ENCODE data around the gene S1PR1. TPM values are rescaled to one million over a fixed set of nuclear protein-coding genes. Genes with fewer than 3 reads are reported as not detected.

The S1PR1 gene
- total and polyA plus RNA-seq, 4 donors, result 35.2 to 130 (median 116) TPM

DNA sequence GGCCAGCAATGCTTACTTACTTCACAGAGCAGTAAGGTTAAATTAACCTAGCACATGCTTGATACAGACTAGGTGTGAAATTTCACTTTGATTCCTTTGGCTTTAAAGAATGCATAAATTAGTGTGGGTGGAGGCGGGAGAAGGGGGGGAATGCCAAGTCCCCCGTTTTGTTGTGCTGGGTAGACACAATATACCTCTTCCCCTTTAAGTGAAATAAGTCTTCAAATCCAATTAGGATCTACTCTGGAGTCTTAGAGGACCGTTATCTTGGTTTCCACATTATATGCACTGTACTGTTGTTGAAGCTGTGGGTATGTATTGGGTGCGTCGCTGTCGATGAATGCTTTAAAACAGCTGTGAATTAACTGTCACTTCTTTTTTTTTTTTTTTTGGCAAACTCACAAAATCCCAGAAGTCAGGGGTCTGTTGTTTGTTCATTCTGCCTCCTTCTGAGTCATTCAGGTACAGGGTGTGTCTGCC, 1.6 kb upstream of the S1PR1 start:
- 25 to 29% methylated on average over 6 of the region's 6 CpGs for WGBS, 2 donors
- peaks cover 0 to 5% (median 0%) of the 10 kb centered on the region in 3 donors for H3K27me3 ChIP-seq (ENCODE audit: control insufficient read depth in 3 of 3, insufficient read depth in 3 of 3, low read length in 2 of 3)
- H3K36me3 ChIP-seq (ENCODE audit: control insufficient read depth in 4 of 4, insufficient read depth in 4 of 4, low read length in 4 of 4), result peaks cover 0 to 23% (median 7%) of the 10 kb centered on the region in 4 donors
- H3K4me1 ChIP-seq (ENCODE audit: control insufficient read depth in 5 of 5, insufficient read depth in 5 of 5, low read length in 5 of 5), result peaks cover 0 to 29% (median 4%) of the 10 kb centered on the region in 5 donors
- peak overlapping the region; percentile 91 to 93 for H3K27ac ChIP-seq (ENCODE audit: low read depth in 1 of 2, low read length in 1 of 2)
- no peaks in the 10 kb centered on the region for H3K9me3 ChIP-seq (ENCODE audit: control insufficient read depth in 4 of 4, insufficient read depth in 3 of 4, low read length in 3 of 4)
- H3K9ac ChIP-seq (ENCODE audit: insufficient read depth in 1 of 2, low read length in 2 of 2), result peak overlapping the region in 1 of 2 donors; percentile 99
- TF ChIP-seq, protein P1, sequence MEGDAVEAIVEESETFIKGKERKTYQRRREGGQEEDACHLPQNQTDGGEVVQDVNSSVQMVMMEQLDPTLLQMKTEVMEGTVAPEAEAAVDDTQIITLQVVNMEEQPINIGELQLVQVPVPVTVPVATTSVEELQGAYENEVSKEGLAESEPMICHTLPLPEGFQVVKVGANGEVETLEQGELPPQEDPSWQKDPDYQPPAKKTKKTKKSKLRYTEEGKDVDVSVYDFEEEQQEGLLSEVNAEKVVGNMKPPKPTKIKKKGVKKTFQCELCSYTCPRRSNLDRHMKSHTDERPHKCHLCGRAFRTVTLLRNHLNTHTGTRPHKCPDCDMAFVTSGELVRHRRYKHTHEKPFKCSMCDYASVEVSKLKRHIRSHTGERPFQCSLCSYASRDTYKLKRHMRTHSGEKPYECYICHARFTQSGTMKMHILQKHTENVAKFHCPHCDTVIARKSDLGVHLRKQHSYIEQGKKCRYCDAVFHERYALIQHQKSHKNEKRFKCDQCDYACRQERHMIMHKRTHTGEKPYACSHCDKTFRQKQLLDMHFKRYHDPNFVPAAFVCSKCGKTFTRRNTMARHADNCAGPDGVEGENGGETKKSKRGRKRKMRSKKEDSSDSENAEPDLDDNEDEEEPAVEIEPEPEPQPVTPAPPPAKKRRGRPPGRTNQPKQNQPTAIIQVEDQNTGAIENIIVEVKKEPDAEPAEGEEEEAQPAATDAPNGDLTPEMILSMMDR (IDR thresholded peaks at IDR 0.05; ENCODE audit: control extremely low read depth, extremely low read depth), result no peak
- H3K4me3 ChIP-seq, result peak overlapping the region; percentile 40
- no peak for ATAC-seq (ENCODE audit: insufficient read depth, low FRiP score)
- peak in 1 of 3 donors; percentile 86 for DNase-seq

DNA sequence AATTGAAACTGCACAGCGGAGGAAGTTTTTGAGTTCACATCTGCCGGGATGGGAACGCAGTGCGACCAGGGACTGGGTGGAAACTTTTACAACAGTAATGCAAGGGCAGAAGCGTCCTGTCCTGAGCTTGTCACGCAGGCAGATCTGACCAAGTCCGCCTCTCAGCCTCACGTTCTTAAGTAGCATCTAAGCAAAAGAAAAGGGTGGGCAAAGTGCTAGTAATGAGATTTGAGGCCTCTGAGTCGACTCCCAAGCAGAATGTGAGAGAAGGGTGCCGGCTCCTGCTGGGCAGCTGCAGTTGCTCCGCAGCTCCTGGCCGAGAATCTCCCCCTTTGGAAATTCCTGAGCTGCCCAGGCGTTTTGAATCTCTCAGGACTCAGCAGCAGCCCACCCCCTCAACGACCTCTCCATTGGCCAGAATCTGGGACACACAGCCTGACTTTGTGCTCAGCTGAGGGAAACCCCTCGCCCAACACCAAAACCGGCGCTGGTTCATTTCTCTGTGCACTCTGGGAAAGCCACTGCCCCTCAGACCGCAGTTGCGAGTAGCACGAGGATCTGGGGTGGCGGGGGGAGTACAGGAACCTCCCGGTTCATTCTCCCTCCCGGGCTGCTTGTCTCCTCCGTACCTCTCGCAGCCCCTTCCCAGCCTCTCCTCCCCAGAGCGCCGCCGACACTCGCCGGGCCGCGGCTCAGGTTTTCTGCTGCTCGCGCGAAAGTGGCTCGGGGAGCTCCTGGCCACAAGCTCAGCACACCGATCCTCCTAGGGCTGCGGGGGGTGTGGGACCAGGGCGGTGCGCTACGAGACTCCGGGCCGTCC, 913 bp upstream of the S1PR1 start:
- Histone ChIP-seq H3K27ac (ENCODE audit: low read depth in 1 of 2, low read length in 1 of 2) (peak overlapping the region; percentile 91 to 93), H3K27me3 (ENCODE audit: control insufficient read depth in 3 of 3, insufficient read depth in 3 of 3, low read length in 2 of 3) (peaks cover 0 to 5% (median 0%) of the 10 kb centered on the region in 3 donors), H3K9ac (ENCODE audit: insufficient read depth in 1 of 2, low read length in 2 of 2) (peak overlapping the region; percentile 32 to 99), H3K9me3 (ENCODE audit: control insufficient read depth in 4 of 4, insufficient read depth in 3 of 4, low read length in 3 of 4) (no peaks in the 10 kb centered on the region), H3K4me1 (ENCODE audit: control insufficient read depth in 5 of 5, insufficient read depth in 5 of 5, low read length in 5 of 5) (peaks cover 0 to 34% (median 4%) of the 10 kb centered on the region in 5 donors), H3K4me3 (peak overlapping the region; percentile 40), H3K36me3 (ENCODE audit: control insufficient read depth in 4 of 4, insufficient read depth in 4 of 4, low read length in 4 of 4) (peaks cover 0 to 29% (median 10%) of the 10 kb centered on the region in 4 donors)
- ATAC-seq (ENCODE audit: insufficient read depth, low FRiP score) (no peak), DNase-seq (peak; percentile 75 to 84 (median 83))
- WGBS, 2 donors, result 2% methylated on average over 43 of the region's 43 CpGs
- TF ChIP-seq, protein P1 (IDR thresholded peaks at IDR 0.05; ENCODE audit: control extremely low read depth, extremely low read depth), result no peak

DNA sequence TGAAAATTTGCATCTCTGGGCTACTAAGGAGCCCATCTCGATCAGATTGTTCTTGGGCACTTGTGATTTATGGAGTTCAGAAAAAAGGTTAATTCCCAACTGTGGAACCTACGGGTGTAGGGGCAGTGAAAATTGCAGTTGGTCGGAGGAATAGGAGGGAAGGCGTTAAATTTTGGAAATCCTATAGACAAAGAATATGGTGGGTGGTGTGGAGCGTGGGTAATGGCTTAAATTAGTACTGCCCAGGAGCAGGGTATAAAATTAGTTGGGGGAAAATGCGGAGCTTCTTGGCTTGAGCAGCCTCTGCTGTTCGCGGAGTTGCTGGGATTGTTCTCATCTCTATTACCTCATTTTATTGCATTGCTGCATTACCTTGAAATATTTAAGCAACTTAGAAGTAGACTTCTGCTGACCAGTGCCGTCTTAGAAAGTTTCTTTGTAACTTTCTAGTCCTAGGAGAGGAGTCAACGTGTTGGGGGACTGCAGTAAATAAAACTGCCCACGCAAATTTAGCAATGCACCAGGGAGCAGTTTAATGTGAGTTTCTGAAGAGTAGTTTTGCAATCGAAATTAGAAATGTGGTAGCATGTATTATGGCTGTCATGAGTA, 514 bp downstream of the S1PR1 start:
- peak; percentile 41 to 73 (median 70) for DNase-seq
- no peaks in the 10 kb centered on the region for H3K9me3 ChIP-seq (ENCODE audit: control insufficient read depth in 4 of 4, insufficient read depth in 3 of 4, low read length in 3 of 4)

More for the DNA sequence above, 514 bp downstream of the S1PR1 start:
- peak overlapping the region; percentile 70 to 100 for H3K9ac ChIP-seq (ENCODE audit: insufficient read depth in 1 of 2, low read length in 2 of 2)
- peak overlapping the region; percentile 81 for H3K4me3 ChIP-seq
- ATAC-seq (ENCODE audit: insufficient read depth, low FRiP score), result no peak
- 2 to 3% methylated on average over 12 of the region's 12 CpGs for WGBS, 2 donors
- peaks cover 0 to 48% (median 4%) of the 10 kb centered on the region in 5 donors for H3K4me1 ChIP-seq (ENCODE audit: control insufficient read depth in 5 of 5, insufficient read depth in 5 of 5, low read length in 5 of 5)
- TF ChIP-seq, protein P1 (IDR thresholded peaks at IDR 0.05; ENCODE audit: control extremely low read depth, extremely low read depth), result no peak
- H3K27ac ChIP-seq (ENCODE audit: low read depth in 1 of 2, low read length in 1 of 2), result peak overlapping the region; percentile 91
- peaks cover 0 to 35% (median 15%) of the 10 kb centered on the region in 4 donors for H3K36me3 ChIP-seq (ENCODE audit: control insufficient read depth in 4 of 4, insufficient read depth in 4 of 4, low read length in 4 of 4)
- H3K27me3 ChIP-seq (ENCODE audit: control insufficient read depth in 3 of 3, insufficient read depth in 3 of 3, low read length in 2 of 3), result peaks cover 0 to 5% (median 0%) of the 10 kb centered on the region in 3 donors
